Skin of body (tissue), 1 donor: ENCODE results near the gene LASP1NB.

ENCODE experiments used
- DNase-seq: peaks from one replicate; lab custom pipeline; 2025; lab: John Stamatoyannopoulos, UW

LASP1NB gene

DNA sequence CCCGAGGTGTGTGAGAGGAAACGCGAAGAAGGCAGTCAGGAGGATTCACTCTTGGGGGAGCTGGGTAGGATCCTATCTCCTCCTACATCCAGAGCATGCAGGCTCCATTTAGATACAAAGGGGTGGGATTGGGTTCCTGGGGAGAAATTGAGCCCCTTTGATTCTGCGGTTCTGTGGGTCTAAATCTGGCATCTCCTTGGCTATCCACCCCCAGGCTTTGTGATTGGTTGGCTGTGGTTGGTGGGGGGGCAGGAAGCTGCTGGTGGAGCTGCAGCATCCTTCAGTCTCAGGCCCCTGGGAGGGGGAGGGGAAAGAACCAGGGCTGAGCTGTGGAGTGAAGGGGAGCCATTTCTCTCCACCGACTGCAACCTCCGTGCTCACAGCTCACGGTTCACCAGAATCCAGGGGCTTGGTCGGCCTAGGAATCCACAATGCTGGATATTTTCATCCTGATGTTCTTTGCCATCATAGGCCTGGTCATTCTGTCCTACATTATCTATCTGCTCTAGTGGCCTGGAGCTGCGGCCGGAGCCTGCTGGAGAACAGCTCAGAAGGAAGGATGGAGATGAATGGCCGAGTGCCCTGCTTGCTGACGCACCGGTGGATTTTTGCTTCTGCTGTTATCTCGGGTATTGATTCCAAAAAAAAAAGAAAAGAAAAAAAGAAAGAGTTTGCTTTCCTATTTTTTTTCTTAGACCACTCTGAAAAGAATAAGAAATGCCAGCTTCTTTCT, at the start of gene LASP1NB:
Gene LASP1NB (plus strand): TSS at position 352 of the 733 bp plus-strand sequence.
- no peak for DNase-seq

DNA sequence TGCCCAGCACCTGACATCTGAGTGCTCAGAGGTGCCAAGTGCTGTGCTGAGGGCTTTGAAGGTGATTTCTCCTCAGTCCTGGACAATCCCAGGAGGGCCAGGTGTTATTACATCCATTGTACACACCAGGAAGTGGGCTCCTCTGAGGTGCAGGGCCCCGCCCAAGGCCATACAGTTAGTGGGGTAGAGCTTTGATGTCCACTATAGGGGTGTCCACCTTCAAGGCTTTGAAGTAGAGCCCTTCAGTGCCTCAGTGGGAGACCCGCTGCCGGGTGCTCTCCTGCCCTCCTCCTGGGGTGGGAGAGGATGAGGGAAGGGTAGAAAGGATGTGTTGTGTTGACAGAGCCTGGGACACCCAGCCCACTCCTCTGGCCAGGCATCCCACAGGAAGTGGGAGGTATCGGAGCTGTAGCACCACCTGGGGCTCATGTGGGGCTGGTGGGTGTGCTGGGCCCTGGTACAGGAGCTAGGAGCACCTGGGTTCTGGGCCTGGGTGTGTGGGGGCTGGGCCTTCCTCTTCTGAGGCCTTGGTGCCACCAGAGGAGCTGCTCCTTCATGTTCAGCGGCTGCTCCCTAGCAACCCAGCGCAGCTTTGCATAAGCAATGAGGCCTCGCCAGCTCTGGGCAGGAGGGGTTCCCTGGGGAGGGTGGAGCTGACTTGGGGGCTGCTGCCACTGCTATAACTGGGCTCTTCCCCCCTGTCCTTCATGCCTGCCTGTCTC, 48.1 kb upstream of the LASP1NB start:
- no peak for DNase-seq

GRCh38 chr17:38879878-38880665, 45.3 kb upstream of the LASP1NB start:
- peak; percentile 83 for DNase-seq

- peak; percentile 28 for DNase-seq
Measured at GRCh38 chr17:38881600-38882191, 43.7 kb upstream of the LASP1NB start.

GRCh38 chr17:38882870-38883269, 42.5 kb upstream of the LASP1NB start:
- no peak for DNase-seq

DNA sequence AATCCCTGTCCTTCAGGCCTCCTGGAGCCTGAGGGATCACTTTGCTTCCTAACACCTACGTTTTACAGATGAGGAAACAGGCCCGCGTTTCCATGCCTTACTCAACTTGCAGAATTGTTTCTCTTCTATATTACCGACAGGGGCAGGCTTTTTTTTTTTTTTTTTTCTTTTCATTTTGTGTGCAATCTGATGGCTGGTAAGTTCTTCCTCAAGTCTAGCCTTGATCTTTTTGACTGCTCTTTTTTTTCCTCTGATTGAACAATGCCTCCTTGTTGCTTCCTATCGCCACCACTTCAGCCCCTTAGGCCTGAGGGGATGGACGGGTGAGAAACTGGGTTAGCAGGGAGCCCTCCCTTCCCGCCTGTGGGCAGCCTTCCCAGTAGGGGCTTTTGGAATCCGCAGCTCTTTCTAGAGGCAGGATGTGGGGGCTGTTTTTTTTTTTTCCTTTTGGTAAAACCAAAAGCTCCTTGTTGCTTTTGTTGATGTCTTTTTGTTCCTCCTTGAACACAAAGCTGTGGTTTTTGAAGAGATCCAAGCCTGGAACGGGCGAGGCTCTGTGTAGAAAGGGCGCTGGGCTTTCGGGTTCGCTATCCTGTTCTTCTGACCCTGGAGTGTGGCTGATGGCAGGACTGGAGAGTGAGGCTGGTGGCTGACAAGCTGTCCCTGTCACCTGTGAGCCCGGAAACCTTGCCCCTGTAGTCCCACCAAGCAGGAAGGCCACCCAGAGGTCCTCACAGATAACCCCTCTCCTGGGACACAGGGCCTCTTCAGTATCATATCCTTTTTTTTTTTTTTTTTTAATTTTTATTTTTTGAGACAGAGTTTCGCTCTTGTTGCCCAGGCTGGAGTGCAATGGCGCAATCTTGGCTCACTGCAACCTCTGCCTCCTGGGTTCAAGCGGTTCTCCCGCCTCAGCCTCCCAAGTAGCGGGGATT, 41.6 kb upstream of the LASP1NB start:
- no peak for DNase-seq

DNA sequence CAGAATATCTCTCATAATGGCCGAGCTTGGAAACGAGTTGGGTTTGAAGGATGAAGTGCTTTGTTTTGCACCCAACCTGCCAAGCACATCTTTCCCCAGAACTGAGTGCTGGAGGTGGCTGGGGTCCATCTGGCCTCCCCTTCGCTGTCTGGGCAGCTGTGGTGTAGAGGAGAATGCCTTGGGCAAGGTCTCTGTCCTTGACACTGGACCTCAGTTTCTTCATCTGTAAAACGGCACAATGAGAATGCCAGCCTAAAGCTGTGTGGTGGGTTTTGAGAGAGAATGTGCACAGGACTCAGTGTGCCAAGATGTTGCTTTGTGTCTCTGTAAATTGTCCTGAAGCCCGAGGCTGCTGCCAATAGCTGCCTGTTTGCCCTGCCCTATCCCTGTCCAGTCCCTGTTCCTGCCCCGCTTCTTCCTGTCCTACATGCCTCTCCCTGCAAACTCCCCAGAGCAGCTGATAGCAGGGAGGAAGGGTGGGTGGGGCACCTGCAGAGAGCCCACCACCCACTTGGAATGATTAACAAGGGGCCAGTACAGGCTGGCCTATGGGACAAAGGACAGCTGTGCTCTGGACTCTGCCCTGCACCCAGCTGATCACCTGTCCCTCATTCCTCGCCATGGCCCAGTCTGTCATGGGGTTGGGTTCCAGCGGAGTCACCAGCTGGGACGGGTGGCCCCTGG, 40.2 kb upstream of the LASP1NB start:
- no peak for DNase-seq

- no peak for DNase-seq
Measured at GRCh38 chr17:38885728-38886642, 39.4 kb upstream of the LASP1NB start.

- DNase-seq, result no peak
Measured at GRCh38 chr17:38886643-38887010, 38.8 kb upstream of the LASP1NB start.

DNA sequence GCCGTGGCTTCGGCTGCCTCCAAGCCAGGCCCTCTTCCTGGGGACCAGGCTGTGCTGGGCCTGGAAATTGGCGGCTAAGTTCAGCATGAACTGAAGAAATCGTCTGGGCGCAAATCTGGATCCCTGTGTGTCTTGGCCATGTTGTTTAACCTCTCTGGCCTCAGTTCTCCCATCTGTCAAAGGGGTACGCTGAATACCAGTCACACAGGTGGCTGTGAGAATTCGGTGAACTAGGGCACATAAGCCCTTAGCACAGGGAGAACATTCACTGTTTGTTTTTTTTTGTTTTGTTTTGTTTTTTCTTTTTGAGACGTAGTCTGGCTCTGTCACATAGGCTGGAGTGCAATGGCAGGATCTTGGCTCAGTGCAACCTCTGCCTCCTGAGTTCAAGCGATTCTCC, 36.6 kb upstream of the LASP1NB start:
- DNase-seq, result no peak

DNA sequence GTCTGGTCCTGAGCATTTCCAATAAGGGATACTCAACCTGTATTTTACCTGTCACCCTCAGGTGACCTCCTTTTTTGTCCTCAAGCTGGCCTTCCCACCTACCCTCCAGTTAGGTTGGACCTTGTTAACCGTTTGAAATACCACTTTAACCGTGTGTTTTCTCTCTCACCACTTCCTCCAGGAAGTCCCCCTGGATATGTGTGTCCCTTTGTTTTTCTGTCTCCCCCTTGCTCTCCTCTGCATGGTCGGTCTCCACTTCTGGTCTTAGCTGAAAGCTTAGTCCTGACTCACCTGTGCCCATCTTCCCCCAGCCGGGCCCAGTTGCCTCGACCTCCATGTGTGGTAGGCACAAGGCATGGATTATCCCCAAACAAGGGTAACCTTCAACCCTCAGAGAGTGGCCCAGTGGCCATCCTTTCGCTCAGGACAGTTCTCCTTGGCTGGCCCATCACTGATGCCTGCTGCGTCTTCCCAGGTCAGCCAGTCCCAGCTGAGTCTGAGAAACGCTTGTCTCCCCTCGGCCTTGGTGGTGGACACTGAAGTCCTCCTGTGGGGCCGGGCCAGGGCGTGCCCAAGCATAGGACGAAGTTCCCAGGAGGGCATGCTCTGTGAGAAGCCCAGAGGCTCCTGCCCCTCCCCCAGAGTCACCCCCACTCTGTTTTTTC, 35.5 kb upstream of the LASP1NB start:
- no peak for DNase-seq

- no peak for DNase-seq
Measured at GRCh38 chr17:38890410-38890746, 35.0 kb upstream of the LASP1NB start.

- no peak for DNase-seq
Measured at GRCh38 chr17:38891441-38891840, 34.0 kb upstream of the LASP1NB start.

- no peak for DNase-seq
Measured at GRCh38 chr17:38892083-38892482, 33.3 kb upstream of the LASP1NB start.

DNA sequence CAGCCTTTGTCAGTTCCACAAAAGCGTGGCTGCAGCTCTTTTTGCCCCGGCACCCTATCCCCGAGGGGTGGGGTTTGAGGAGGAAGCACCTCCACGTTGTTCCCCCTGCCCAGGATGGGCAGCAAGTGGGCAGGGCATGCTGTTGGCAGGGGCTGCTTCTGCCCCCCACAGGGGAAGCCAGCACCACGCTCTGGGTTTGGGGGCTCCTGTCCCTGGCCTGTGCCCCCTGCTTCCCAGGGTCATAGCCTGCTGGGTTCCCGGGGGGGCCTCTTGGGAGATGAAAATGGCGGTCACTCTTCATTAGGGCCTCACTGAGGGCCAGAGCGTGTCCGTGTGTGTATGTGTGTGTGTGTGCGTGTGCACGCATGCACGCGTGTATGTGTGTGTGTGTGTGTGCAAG, 32.8 kb upstream of the LASP1NB start:
- DNase-seq, result no peak

GRCh38 chr17:38893113-38893512, 32.3 kb upstream of the LASP1NB start:
- no peak for DNase-seq

- no peak for DNase-seq
Measured at GRCh38 chr17:38893607-38894006, 31.8 kb upstream of the LASP1NB start.

GRCh38 chr17:38894276-38894675, 31.1 kb upstream of the LASP1NB start:
- no peak for DNase-seq
